ENCODE measurements around the gene GAK. TPM values are rescaled to one million over a fixed set of nuclear protein-coding genes. Genes with fewer than 3 reads are reported as not detected.

GAK gene
- polyA plus RNA-seq, 1 donor (not counting 4 experiments of a cell fraction or from before 2014, with no cell fraction given), result 18.4 TPM

GRCh38 chr4:914531-914930 is 17.6 kb downstream of the GAK start:
- dilution Hi-C loops (cut with MboI; ENCODE audit: extremely low pct_ligation_motif_present, low sequenced_read_pairs), result no loop called here
- peaks cover 0 to 17% of the 10 kb centered on the region in 2 experiments for H3K36me3 ChIP-seq (ENCODE audit: control insufficient read depth in 2 of 2, extremely low read depth in 1 of 2, insufficient read depth in 2 of 2, low read length in 2 of 2)
- no peaks in the 10 kb centered on the region for H3K9me3 ChIP-seq (ENCODE audit: control insufficient read depth, low read depth, low read length)
- no peaks in the 10 kb centered on the region for H3K4me1 ChIP-seq (ENCODE audit: control insufficient read depth, extremely low read depth, insufficient read depth, low read length)
- peaks cover 68% of the 10 kb centered on the region for H3K79me2 ChIP-seq (ENCODE audit: control insufficient read depth, insufficient read depth, low read length)
- no peaks in the 10 kb centered on the region for H3K9me1 ChIP-seq (ENCODE audit: control insufficient read depth, extremely low read depth, insufficient read depth, low read length)
- H2AFZ ChIP-seq (ENCODE audit: control insufficient read depth, low read length), result no peak overlapping the region
- FAIRE-seq (no peak), DNase-seq (ENCODE audit: low read depth, low spot score) (no peak)
- no peak for TF ChIP-seq EZH2 (IDR thresholded peaks at IDR 0.05; ENCODE audit: low read length)
- TF ChIP-seq CTCF (optimal IDR thresholded peaks at IDR 0.05 in 1 of 3, IDR thresholded peaks at IDR 0.05 in 1 of 3, conservative IDR thresholded peaks at IDR 0.05 in 1 of 3; ENCODE audit: extremely low read depth in 1 of 3, insufficient read depth in 2 of 3, low read length in 3 of 3), result no peak
- no peak overlapping the region for H3K9ac ChIP-seq (ENCODE audit: control insufficient read depth, extremely low read depth, insufficient read depth, low read length)
- no peak overlapping the region for H3K4me3 ChIP-seq (ENCODE audit: control insufficient read depth in 2 of 3, extremely low read depth in 1 of 3, insufficient read depth in 2 of 3, low read depth in 1 of 3, low read length in 3 of 3)
- H4K20me1 ChIP-seq (ENCODE audit: control insufficient read depth, extremely low read depth, insufficient read depth, low read length), result peaks cover 8% of the 10 kb centered on the region
- H3K27ac ChIP-seq (ENCODE audit: control insufficient read depth, insufficient read depth, low read length), result no peak overlapping the region
- no peaks in the 10 kb centered on the region for H3K27me3 ChIP-seq (ENCODE audit: control insufficient read depth, extremely low read depth, insufficient read depth, low read length)
- H3K4me2 ChIP-seq (ENCODE audit: control insufficient read depth, extremely low read depth, insufficient read depth, low read depth, low read length), result no peak overlapping the region

- DNase-seq (ENCODE audit: low read depth, low spot score), result no peak
- H4K20me1 ChIP-seq (ENCODE audit: control insufficient read depth, extremely low read depth, insufficient read depth, low read length), result peaks cover 6% of the 10 kb centered on the region
- TF ChIP-seq EZH2 (IDR thresholded peaks at IDR 0.05; ENCODE audit: low read length) (no peak), CTCF (optimal IDR thresholded peaks at IDR 0.05 in 1 of 3, IDR thresholded peaks at IDR 0.05 in 1 of 3, conservative IDR thresholded peaks at IDR 0.05 in 1 of 3; ENCODE audit: extremely low read depth in 1 of 3, insufficient read depth in 2 of 3, low read length in 3 of 3) (no peak)
- no peaks in the 10 kb centered on the region for H3K9me1 ChIP-seq (ENCODE audit: control insufficient read depth, extremely low read depth, insufficient read depth, low read length)
- no peak overlapping the region for H2AFZ ChIP-seq (ENCODE audit: control insufficient read depth, low read length)
- peaks cover 0 to 17% of the 10 kb centered on the region in 2 experiments for H3K36me3 ChIP-seq (ENCODE audit: control insufficient read depth in 2 of 2, extremely low read depth in 1 of 2, insufficient read depth in 2 of 2, low read length in 2 of 2)
- no peaks in the 10 kb centered on the region for H3K9me3 ChIP-seq (ENCODE audit: control insufficient read depth, low read depth, low read length)
- H3K27ac ChIP-seq (ENCODE audit: control insufficient read depth, insufficient read depth, low read length), result no peak overlapping the region
- no peaks in the 10 kb centered on the region for H3K27me3 ChIP-seq (ENCODE audit: control insufficient read depth, extremely low read depth, insufficient read depth, low read length)
- no peak for FAIRE-seq
- H3K4me2 ChIP-seq (ENCODE audit: control insufficient read depth, extremely low read depth, insufficient read depth, low read depth, low read length), result no peak overlapping the region
- H3K79me2 ChIP-seq (ENCODE audit: control insufficient read depth, insufficient read depth, low read length), result peaks cover 59% of the 10 kb centered on the region
- H3K4me1 ChIP-seq (ENCODE audit: control insufficient read depth, extremely low read depth, insufficient read depth, low read length), result no peaks in the 10 kb centered on the region
- dilution Hi-C loops (cut with MboI; ENCODE audit: extremely low pct_ligation_motif_present, low sequenced_read_pairs), result no loop called here
- no peak overlapping the region for H3K4me3 ChIP-seq (ENCODE audit: control insufficient read depth in 2 of 3, extremely low read depth in 1 of 3, insufficient read depth in 2 of 3, low read depth in 1 of 3, low read length in 3 of 3)
- H3K9ac ChIP-seq (ENCODE audit: control insufficient read depth, extremely low read depth, insufficient read depth, low read length), result no peak overlapping the region
Measured at GRCh38 chr4:913280-913618, 18.9 kb downstream of the GAK start.

Measured in keratinocyte (primary cell).